Fibroblast of skin of left biceps (primary cell): Measurements from ENCODE around the gene CAP2.
"Not testable (repeated sequence)": the region's sequence is repeated elsewhere in the genome, so short reads cannot be mapped to it uniquely, and the experiment has no call there.

ENCODE experiments used
- DNase-seq, 2 experiments: peaks; one replicate each; pipeline ENCODE4 v3.0.0-alpha.2; 2013; ENCODE audit warnings: low read depth in 2 of 2

The CAP2 gene

DNA sequence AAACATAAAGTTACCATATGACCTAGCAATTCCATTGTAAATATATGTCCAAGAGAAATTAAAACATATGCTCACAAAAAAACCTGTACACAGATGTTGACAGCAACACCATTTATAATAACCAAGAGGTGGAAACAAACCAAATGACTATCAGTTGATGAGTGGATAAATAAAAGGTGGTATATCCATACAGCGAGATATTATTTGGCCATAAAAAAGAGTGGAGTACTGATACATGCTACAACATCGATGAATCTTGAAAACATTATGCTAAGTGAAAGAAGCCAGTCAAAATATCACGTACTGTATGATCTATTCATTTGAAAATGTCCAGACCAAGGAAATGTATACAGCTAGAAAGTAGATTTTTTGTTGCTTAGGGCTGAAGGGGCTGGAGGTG lies 2.9 kb downstream of the CAP2 start:
- DNase-seq = no peak

- DNase-seq = peak; percentile 71 to 78
These were observed 4.4 kb downstream of the CAP2 start for GRCh38 chr6:17397764-17398194.

DNA sequence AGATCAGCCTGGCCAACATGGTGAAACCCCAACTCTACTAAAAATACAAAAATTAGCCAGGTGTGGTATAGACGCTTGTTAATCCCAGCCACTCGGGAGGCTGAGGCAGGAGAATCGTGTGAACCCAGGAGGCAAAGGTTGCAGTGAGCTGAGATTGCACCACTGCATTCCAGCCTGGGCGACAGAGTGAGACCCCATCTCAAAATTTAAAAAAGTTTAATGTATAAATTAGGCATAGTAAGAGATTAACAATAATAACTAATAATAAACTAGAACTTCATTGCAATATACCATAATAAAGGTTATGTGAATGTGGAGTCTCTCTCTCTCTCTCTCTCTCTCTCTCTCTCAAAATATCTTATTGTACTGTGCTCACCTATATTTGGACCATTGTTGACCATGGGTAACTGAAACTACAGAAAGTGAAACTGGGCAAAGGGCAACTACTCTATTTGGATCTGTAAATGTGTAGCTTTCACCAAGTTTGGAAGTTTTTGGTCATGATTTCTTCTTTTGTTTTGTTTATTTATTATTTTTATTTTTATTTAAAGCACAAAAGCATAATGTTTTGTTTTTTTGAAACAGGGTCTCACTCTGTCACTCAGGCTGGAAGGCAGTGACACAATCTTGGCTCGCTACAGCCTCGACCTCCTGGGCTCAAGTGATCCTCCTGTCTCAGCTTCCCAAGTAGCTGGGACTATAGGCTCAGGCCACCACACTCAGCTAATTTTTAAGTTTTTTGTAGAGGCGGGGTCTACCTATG lies 12.0 kb downstream of the CAP2 start:
- DNase-seq = not testable (repeated sequence)

DNA sequence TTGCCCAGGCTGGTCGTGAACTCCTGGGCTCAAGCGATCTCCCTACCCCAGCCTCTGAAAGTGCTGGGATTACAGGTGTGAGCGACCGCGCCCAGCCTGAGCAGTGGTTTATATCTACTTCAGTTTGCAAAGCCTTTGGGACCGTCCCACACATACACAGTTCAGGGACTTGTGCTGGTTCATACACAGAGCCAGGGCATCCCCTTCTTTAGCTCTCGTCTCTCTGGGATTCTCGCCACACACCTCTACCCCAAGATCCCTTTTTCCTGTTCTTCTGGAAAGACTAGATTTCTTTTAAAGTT lies 12.5 kb downstream of the CAP2 start:
- DNase-seq = no peak

GRCh38 chr6:17408081-17408480 lies 14.7 kb downstream of the CAP2 start:
- DNase-seq = no peak

DNA sequence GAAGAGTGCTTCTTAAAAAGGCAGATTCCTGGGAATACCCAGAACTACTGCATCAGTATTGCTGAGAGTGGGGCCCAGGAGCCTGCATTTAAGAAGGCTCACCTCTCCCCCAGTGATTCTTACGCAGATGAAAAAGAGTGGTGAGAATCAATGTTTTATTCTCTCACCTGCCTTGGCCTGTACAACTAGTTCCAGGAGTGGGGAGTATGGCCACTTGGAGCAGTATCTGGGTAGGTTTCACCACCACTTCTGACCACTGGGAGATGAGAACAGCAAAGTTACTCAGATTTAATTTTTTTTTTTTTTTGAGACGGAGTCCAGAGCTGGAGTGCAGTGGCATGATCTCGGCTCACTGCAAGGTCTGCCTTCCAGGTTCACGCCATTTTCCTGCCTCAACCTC lies 16.9 kb downstream of the CAP2 start:
- no peak for DNase-seq

DNA sequence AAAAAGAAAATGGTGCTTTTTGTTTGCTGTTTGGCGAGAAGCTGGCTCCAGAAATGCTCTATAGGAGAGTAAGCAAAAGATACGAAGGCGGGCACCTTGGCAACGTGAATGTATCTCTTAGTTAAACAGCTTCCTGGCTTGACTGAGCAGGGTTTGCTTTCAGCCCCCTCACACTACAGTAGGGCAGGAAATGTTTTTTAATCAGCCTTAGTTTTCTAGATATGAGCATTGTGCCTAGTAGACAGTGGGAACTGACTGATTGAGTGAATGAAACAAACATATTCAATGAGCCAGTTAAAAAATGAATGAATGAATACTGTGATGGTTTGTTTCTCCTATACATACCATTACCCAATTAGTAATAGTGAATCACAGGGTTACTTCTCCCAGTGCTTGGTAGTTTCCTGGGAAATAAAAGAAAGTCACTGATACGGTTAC lies 19.9 kb downstream of the CAP2 start:
- no peak for DNase-seq

GRCh38 chr6:17414395-17414794 lies 21.0 kb downstream of the CAP2 start:
- DNase-seq = not testable (repeated sequence)

DNA sequence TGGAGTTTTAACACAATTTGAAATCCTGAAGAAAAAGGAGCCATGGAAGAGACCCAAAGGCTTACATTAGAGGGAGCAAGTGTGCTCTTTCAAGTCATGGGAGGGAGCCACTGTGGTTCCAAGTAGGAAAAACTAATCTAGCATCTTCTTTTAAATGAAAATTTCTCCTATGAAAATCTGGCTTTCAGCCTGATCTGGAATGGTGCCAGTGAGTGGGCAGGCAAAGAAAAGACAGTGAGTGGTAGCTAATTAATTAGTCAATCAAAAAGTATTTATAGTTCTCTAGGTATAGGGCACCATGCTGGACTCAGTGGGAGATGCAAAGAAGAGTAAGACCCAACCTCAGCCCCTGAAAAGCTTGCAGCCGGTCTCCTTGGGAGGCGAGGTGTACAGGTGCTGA lies 21.9 kb downstream of the CAP2 start:
- no peak for DNase-seq

GRCh38 chr6:17416806-17417205 lies 23.4 kb downstream of the CAP2 start:
- DNase-seq = no peak

DNA sequence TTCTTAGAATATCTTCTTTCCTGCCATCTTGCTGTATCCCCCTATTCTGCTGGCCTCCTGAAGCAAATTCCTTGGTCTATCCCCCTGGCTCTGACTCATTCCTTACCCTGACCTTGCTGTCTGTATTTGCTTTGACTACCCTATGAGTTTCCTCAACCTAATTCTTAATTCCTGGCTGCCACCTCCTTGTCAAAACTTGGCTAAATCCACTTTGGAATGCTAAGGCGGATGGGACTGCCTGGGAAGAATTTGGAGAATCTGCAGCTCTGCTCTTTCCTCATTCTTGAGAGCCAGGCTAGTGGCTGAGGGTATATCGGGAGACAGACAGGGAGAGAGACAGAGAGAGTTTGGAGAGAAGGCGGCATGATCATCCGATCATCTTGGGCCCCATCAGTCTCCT lies 24.4 kb downstream of the CAP2 start:
- DNase-seq = peak; percentile 91 to 93

GRCh38 chr6:17418281-17419188 lies 25.1 kb downstream of the CAP2 start:
- peak in 1 of 2 experiments; percentile 18 for DNase-seq

DNA sequence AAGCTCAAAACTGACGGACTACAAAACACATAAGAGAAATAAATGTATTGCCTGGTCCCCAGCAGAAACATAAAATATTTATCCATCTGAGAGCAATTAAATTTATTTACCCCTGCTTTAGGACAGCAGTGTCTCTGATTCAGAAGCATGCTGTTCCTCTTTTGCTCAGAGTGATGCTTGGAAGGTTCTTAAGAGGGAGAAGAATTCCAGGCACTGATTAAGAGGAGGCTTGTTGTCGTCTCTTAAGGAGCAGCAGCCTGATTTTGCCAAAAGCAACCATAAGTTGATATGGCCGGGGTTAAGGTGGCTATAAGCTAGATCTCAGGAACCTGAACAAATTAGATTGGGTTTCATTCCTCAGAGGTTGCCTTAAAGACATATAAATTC lies 25.8 kb downstream of the CAP2 start:
- no peak for DNase-seq

DNA sequence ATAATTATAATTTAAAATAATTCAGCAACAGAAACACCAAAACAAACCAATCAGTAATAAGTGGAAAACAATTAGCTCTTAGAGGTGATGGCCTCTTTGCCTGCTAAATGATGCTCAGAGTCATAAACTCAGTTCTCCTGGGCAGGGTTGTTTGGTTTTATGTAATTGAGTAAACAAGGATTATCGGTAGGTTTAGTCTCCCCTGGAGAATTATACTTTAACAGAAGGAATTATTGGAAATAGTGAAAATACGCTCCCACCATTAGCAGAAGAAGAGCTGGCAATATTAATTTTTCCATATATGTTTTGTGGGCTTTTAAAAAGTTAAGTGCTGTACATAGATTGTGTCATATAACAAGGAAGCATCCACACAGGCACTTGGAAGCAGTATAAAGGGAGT lies 27.0 kb downstream of the CAP2 start:
- no peak for DNase-seq

DNA sequence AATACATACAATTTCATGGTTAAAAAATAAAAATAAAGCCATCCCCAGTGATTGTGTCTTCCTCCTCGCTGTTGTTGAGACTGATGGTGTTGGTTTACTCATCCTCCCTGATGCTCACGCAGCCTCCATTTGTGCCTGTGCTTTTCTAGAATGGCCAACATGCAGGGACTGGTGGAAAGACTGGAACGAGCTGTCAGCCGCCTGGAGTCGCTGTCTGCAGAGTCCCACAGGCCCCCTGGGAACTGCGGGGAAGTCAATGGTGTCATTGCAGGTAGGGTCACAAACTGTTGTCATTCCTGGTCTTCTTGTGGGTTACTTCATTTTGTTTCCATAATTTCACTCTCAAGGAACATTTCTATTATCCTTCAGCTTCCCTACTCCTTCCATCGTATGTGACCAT lies 28.0 kb downstream of the CAP2 start:
- no peak for DNase-seq

- DNase-seq = no peak
These were observed 29.6 kb downstream of the CAP2 start for GRCh38 chr6:17423026-17423425.

DNA sequence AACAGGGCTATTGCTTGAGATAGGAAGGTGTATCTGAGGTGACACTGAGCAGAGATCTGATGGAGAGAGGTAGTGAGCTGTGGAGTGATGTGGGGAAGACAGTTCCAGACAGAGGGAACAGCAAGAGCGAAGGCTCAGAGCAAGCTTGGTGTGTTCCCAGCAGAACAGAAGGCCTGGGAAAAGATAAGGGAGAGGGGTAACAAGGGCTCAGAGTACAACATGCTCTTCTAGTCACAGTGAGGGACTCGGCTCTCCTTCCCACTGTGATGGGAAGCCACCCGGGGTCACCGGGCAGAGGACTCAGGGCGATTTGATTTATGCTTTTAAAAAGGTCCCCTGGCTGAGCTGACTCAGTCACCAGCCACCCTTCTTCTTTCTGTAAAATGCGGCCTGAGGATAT lies 33.7 kb downstream of the CAP2 start:
- DNase-seq = no peak

GRCh38 chr6:17427617-17428016 lies 34.2 kb downstream of the CAP2 start:
- no peak for DNase-seq

DNA sequence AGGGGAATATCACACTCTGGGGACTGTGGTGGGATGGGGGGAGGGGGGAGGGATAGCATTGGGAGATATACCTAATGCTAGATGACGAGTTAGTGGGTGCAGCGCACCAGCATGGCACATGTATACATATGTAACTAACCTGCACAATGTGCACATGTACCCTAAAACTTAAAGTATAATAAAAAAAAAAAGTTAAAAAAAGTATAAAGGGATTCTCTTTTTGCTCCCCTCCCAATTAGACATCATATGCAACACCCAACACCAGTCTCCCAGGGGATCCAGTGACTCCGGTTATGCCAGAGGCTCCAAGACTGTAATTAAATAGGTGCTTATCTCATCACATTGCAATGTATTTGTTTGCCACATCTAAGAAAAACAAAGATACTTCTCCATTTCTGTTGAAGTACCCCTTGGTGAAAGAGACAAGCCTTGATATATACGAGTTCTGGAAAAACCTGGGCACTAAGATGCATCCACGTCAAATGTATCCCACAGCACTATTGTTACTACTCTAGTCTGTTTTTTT lies 35.3 kb downstream of the CAP2 start:
- DNase-seq = not testable (repeated sequence)

- no peak for DNase-seq
These were observed 36.1 kb downstream of the CAP2 start for GRCh38 chr6:17429383-17430061.

GRCh38 chr6:17431581-17431980 lies 38.2 kb downstream of the CAP2 start:
- no peak for DNase-seq

DNA sequence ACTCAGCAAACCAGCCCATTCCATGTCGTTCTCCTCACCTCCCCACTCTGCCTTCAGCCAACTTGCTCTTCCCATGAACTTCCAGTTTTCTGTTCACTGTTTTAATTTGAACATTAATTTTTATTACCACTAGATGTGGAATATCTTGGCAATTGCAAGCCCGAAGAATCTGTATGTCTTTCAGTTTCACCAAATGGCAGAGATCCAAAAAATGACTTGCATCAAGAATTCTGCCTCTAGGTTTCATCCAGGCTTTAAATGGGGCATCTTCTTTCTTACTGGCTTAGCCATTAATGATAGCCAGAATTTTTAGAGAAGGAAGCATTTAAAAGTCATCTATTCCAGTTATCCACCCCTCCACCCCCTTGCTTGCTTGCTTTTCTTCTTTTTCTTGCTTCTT lies 39.0 kb downstream of the CAP2 start:
- no peak for DNase-seq
